H1 (cell line): ENCODE results near the gene MED12L. TPM values are rescaled to one million over a fixed set of nuclear protein-coding genes. Genes with fewer than 3 reads are reported as not detected.

Experiments used
- CTCF ChIA-PET: fragments of 300-600 bp; sonication (Branson Sonifier 250); formaldehyde crosslinking; loops from one replicate; lab custom pipeline; 2021; ENCODE audit not compliant: partially characterized antibody; lab: Charles Lee
- POLR2A ChIA-PET: fragments of 300-600 bp; sonication (Branson Sonifier 250); formaldehyde crosslinking; loops from one replicate; lab custom pipeline; 2021; ENCODE audit warnings: inconsistent platforms; ENCODE audit not compliant: partially characterized antibody; lab: Charles Lee
- DNase-seq, 2 experiments: peaks; one replicate each; pipeline versions ENCODE4 v3.0.0 to v3.0.0-alpha.2; 2010 to 2022; ENCODE audit warnings: low spot score in 2 of 2, low read depth in 1 of 2, mixed read lengths in 1 of 2
- FAIRE-seq: peaks from 2 replicates; lab custom pipeline; 2011; peaks lifted over from hg19 to GRCh38; lab: Jason Lieb, UNC
- H2AFZ ChIP-seq: 2 replicates; pipeline ENCODE4 v1.8.1; 2012; ENCODE audit warnings: low read length, inconsistent platforms
- H2AK5ac ChIP-seq: 2 replicates; pipeline ENCODE4 v1.6.1; 2013; ENCODE audit warnings: low read depth, low read length
- H2BK120ac ChIP-seq: replicated peaks from 2 replicates; pipeline ENCODE3; 2013; ENCODE audit warnings: low read depth, low read length, inconsistent platforms
- H2BK12ac ChIP-seq: 2 replicates; pipeline ENCODE4 v1.6.1; 2013; ENCODE audit warnings: low read depth, low read length
- H2BK15ac ChIP-seq: 2 replicates; pipeline ENCODE4 v1.6.1; 2013; ENCODE audit warnings: low read length
- H2BK20ac ChIP-seq: 2 replicates; pipeline ENCODE4 v1.6.1; 2013; ENCODE audit warnings: low read length
- H2BK5ac ChIP-seq: 2 replicates; pipeline ENCODE4 v1.6.1; 2013; ENCODE audit warnings: low read depth, low read length
- H3K14ac ChIP-seq: 2 replicates; pipeline ENCODE4 v1.6.1; 2013; ENCODE audit warnings: inconsistent platforms; ENCODE audit not compliant: insufficient read length
- H3K18ac ChIP-seq: 2 replicates; pipeline ENCODE4 v1.6.1; 2013; ENCODE audit warnings: low read length; ENCODE audit errors: extremely low read depth
- H3K23ac ChIP-seq: 2 replicates; pipeline ENCODE4 v1.6.1; 2013; ENCODE audit warnings: inconsistent platforms; ENCODE audit not compliant: insufficient read length
- H3K23me2 ChIP-seq: 2 replicates; pipeline ENCODE4 v1.6.1; 2013; ENCODE audit warnings: low read depth, low read length
- H3K27ac ChIP-seq: 2 replicates; pipeline ENCODE4 v1.6.1; 2011; ENCODE audit warnings: low read depth, low read length, inconsistent platforms
- H3K27me3 ChIP-seq, 4 experiments: replicated peaks in 1 of 4; 1 replicate in 1 of 4; 2 replicates in 3 of 4; pipeline versions ENCODE4 v1.6.1 to v1.8.1; 2011 to 2013; ENCODE audit warnings: low read length in 3 of 4, mild to moderate bottlenecking in 3 of 4, inconsistent platforms in 2 of 4, mixed read lengths in 2 of 4, moderate library complexity in 1 of 4; ENCODE audit not compliant: control insufficient read depth in 3 of 4, insufficient read depth in 3 of 4; ENCODE audit errors: extremely low read depth in 1 of 4
- H3K36me3 ChIP-seq, 4 experiments: 2 replicates each; pipeline versions ENCODE4 v1.6.1 to v1.8.1; 2011 to 2013; ENCODE audit warnings: mild to moderate bottlenecking in 4 of 4, low read length in 3 of 4, moderate library complexity in 2 of 4, control low read depth in 1 of 4, inconsistent platforms in 1 of 4; ENCODE audit not compliant: insufficient read depth in 4 of 4, control insufficient read depth in 2 of 4
- H3K4ac ChIP-seq: replicated peaks from 2 replicates; pipeline ENCODE3; 2013; ENCODE audit warnings: low read length, low read depth, mixed read lengths, inconsistent platforms; ENCODE audit not compliant: insufficient read length
- H3K4me1 ChIP-seq, 4 experiments: replicated peaks in 1 of 4; 1 replicate in 1 of 4; 2 replicates in 3 of 4; pipeline versions ENCODE4 v1.6.1 to v1.8.1; 2011 to 2013; ENCODE audit warnings: low read length in 3 of 4, inconsistent platforms in 2 of 4, mixed read lengths in 1 of 4; ENCODE audit not compliant: insufficient read depth in 4 of 4, control insufficient read depth in 3 of 4
- H3K4me2 ChIP-seq, 2 experiments: 2 replicates each; pipeline versions ENCODE4 v1.6.1 to v1.8.1; 2011 to 2013; ENCODE audit warnings: low read depth in 2 of 2, low read length in 2 of 2, control low read depth in 1 of 2, inconsistent platforms in 1 of 2, mild to moderate bottlenecking in 1 of 2; ENCODE audit not compliant: insufficient read depth in 1 of 2
- H3K4me3 ChIP-seq, 4 experiments: fragments of 200-600, 300-600 bp in 1 of 4; sonication (generic), shearing (Covaris generic), sonication (Bioruptor Twin) in 1 of 4; 2 replicates each; pipeline versions ENCODE4 v1.5.1 to v1.8.1; 2011 to 2016; ENCODE audit warnings: low read length in 4 of 4, low read depth in 3 of 4, control low read depth in 2 of 4, inconsistent platforms in 2 of 4, mild to moderate bottlenecking in 2 of 4, mixed read lengths in 1 of 4, moderate library complexity in 1 of 4; ENCODE audit not compliant: insufficient read depth in 2 of 4; ENCODE audit errors: extremely low read depth in 1 of 4
- H3K56ac ChIP-seq: replicated peaks from 2 replicates; pipeline ENCODE3; 2013; ENCODE audit warnings: low read depth, mild to moderate bottlenecking, mixed read lengths, low read length, inconsistent platforms; ENCODE audit not compliant: insufficient read length
- H3K79me1 ChIP-seq: 2 replicates; pipeline ENCODE4 v1.6.1; 2013; ENCODE audit warnings: low read depth, low read length, control low read depth
- H3K79me2 ChIP-seq, 2 experiments: 2 replicates each; pipeline versions ENCODE4 v1.6.1 to v1.8.1; 2012 to 2013; ENCODE audit warnings: low read length in 2 of 2, mild to moderate bottlenecking in 2 of 2, inconsistent platforms in 1 of 2; ENCODE audit not compliant: insufficient read depth in 2 of 2, control insufficient read depth in 1 of 2
- H3K9ac ChIP-seq, 4 experiments: replicated peaks in 1 of 4; 1 replicate in 1 of 4; 2 replicates in 3 of 4; pipeline versions ENCODE4 v1.6.1 to v1.8.1; 2011 to 2013; ENCODE audit warnings: low read depth in 3 of 4, low read length in 3 of 4, control low read depth in 2 of 4, mild to moderate bottlenecking in 2 of 4, moderate library complexity in 2 of 4, inconsistent platforms in 1 of 4; ENCODE audit errors: extremely low read depth in 1 of 4
- H3K9me3 ChIP-seq, 2 experiments: 2 replicates each; pipeline versions ENCODE4 v1.6.1 to v1.8.1; 2012 to 2013; ENCODE audit warnings: mild to moderate bottlenecking in 2 of 2, moderate library complexity in 2 of 2, control low read depth in 1 of 2, inconsistent platforms in 1 of 2, low read depth in 1 of 2, low read length in 1 of 2, mixed read lengths in 1 of 2; ENCODE audit not compliant: insufficient read depth in 2 of 2
- H4K20me1 ChIP-seq, 2 experiments: replicated peaks in 1 of 2; 2 replicates each; pipeline versions ENCODE3 to v1.8.1; 2011 to 2013; ENCODE audit warnings: inconsistent platforms in 2 of 2, low read length in 2 of 2, mild to moderate bottlenecking in 1 of 2; ENCODE audit not compliant: insufficient read depth in 2 of 2, control insufficient read depth in 1 of 2
- H4K5ac ChIP-seq: 2 replicates; pipeline ENCODE4 v1.6.1; 2013; ENCODE audit warnings: low read length, low read depth, mixed read lengths, inconsistent platforms; ENCODE audit not compliant: insufficient read length
- H4K8ac ChIP-seq: 2 replicates; pipeline ENCODE4 v1.8.0; 2013; ENCODE audit warnings: mild to moderate bottlenecking, moderate library complexity, low read length, inconsistent platforms; ENCODE audit not compliant: insufficient read depth; ENCODE audit errors: extremely low read depth
- H4K91ac ChIP-seq: replicated peaks from 2 replicates; pipeline ENCODE3; 2013; ENCODE audit warnings: low read length, mixed read lengths, inconsistent platforms; ENCODE audit not compliant: insufficient read length
- ATF2 ChIP-seq: IDR thresholded peaks from 2 replicates; pipeline ENCODE4 v1.6.1; 2012; ENCODE audit warnings: low read length, inconsistent platforms
- BACH1 ChIP-seq: IDR thresholded peaks from 2 replicates; pipeline ENCODE4 v1.6.1; 2012; ENCODE audit warnings: low read length, improper control_type of control experiment
- BCL11A ChIP-seq, 2 experiments: IDR thresholded peaks; one replicate each; pipeline ENCODE4 v1.6.1; 2011; ENCODE audit warnings: low read depth in 2 of 2, low read length in 2 of 2, mild to moderate bottlenecking in 2 of 2
- BRCA1 ChIP-seq: IDR thresholded peaks from 2 replicates; pipeline ENCODE4 v1.6.1; 2012; ENCODE audit warnings: low read depth, low read length, improper control_type of control experiment
- EP300 ChIP-seq, 2 experiments: IDR thresholded peaks; 1 replicate in 1 of 2; 2 replicates in 1 of 2; pipeline ENCODE4 v1.6.1; 2011 to 2012; ENCODE audit warnings: low read depth in 2 of 2, low read length in 2 of 2, mild to moderate bottlenecking in 2 of 2, borderline replicate concordance in 1 of 2, inconsistent platforms in 1 of 2, moderate library complexity in 1 of 2
- GTF2F1 ChIP-seq: IDR thresholded peaks from 2 replicates; pipeline ENCODE4 v1.6.1; 2012; ENCODE audit warnings: low read depth, low read length, improper control_type of control experiment, borderline replicate concordance
- KDM1A ChIP-seq: fragments of 200-600, 300-600 bp; sonication (generic); IDR thresholded peaks from 2 replicates; pipeline ENCODE4 v1.7.1; 2016; ENCODE audit warnings: mild to moderate bottlenecking, low read length, borderline replicate concordance
- MAFK ChIP-seq: IDR thresholded peaks from 2 replicates; pipeline ENCODE4 v1.6.1; 2012; ENCODE audit warnings: low read depth, mild to moderate bottlenecking, improper control_type of control experiment, low read length
- POLR2AphosphoS5 ChIP-seq: IDR thresholded peaks from 2 replicates; pipeline ENCODE4 v1.6.1; 2011; ENCODE audit warnings: low read depth, low read length
- RFX5 ChIP-seq: IDR thresholded peaks from 2 replicates; pipeline ENCODE4 v1.6.1; 2011; ENCODE audit warnings: low read depth, low read length, improper control_type of control experiment, borderline replicate concordance
- SP1 ChIP-seq: IDR thresholded peaks from 2 replicates; pipeline ENCODE4 v1.6.1; 2011; ENCODE audit warnings: low read depth, low read length
- SRF ChIP-seq: IDR thresholded peaks from 2 replicates; pipeline ENCODE4 v1.6.1; 2011; ENCODE audit warnings: mild to moderate bottlenecking, low read depth, low read length, moderate library complexity
- TBP ChIP-seq: IDR thresholded peaks from 2 replicates; pipeline ENCODE4 v1.6.1; 2011; ENCODE audit warnings: low read depth, low read length, improper control_type of control experiment
- WGBS, 2 experiments: shearing (Covaris generic) in 1 of 2; methylation state at CpG; one replicate each; pipeline versions ENCODE4 v1.1.6 to v1.1.7; 2013 to 2015; ENCODE audit warnings: low lambda C conversion rate in 2 of 2, mixed read lengths in 2 of 2, inconsistent platforms in 1 of 2, low coverage in 1 of 2, missing lambda C conversion rate in 1 of 2; ENCODE audit not compliant: insufficient replicate concordance in 2 of 2, insufficient coverage in 1 of 2, insufficient read length in 1 of 2; ENCODE audit errors: extremely low coverage in 1 of 2, missing lambda C conversion rate in 1 of 2; 5-methylcytosine and 5-hydroxymethylcytosine counted together
- polyA plus RNA-seq, 7 experiments: library from polyadenylated mRNA; depleted of rRNA in 3 of 7; stranded (reverse) in 5 of 7; unstranded in 2 of 7; fragments of >200 nt in 5 of 7; fragments of 200-250 nt in 2 of 7; gene quantifications; 1 replicate in 5 of 7; 2 replicates in 1 of 7; 4 replicates in 1 of 7; pipeline versions ENCODE4 v1.2.1 to v1.2.3, GENCODE V29; 2011 to 2013; ENCODE audit warnings: missing spikeins in 2 of 7, mixed read lengths in 2 of 7
- total RNA-seq: library from RNA; stranded (reverse); fragmentation: NEBNext Ultra II Directional; extraction: Animal tissue kit (Norgen Biotek cat#: 25700); gene quantifications from 2 replicates; pipeline ENCODE4 v1.2.1, GENCODE V29; 2021

MED12L gene
- total and polyA plus RNA-seq, 2 of the 8 experiments (the other 6 are each of a cell fraction or from before 2014, with no cell fraction given), result 3.6 to 26.2 TPM

- H4K91ac ChIP-seq, result no peak overlapping the region
- H3K27me3 ChIP-seq, result no peaks in the 10 kb centered on the region
- H3K4me2 ChIP-seq, result peak overlapping the region; percentile 54 to 65; a peak in 2 of 4 replicates
- no peak overlapping the region for H3K27ac ChIP-seq
- POLR2A ChIA-PET, result interaction anchor here (0.6 kb wide), 1 partner anchor 374 kb away, joined by 3 read pairs; no protein-coding TSS in a partner anchor
- WGBS, 2 experiments, result 95% methylated on average over 2 of the region's 2 CpGs; no CpG with 5 or more reads in 1 of the 2 experiments
- H3K23me2 ChIP-seq, result no peaks in the 10 kb centered on the region; the same call in 1 of the 2 replicates
- H3K9me3 ChIP-seq, result no peaks in the 10 kb centered on the region
- H3K4me3 ChIP-seq, result peak overlapping the region; percentile 16 to 66 (median 46); a peak in 5 of 8 replicates
- H4K20me1 ChIP-seq, result no peaks in the 10 kb centered on the region
- H3K79me1 ChIP-seq, result no peaks in the 10 kb centered on the region
- H2BK120ac ChIP-seq, result no peak overlapping the region
- no peak overlapping the region for H3K56ac ChIP-seq
- no peak overlapping the region for H4K5ac ChIP-seq
- no peak overlapping the region for H4K8ac ChIP-seq
- H2BK20ac ChIP-seq, result no peak overlapping the region
- no peak overlapping the region for H3K4ac ChIP-seq
- CTCF ChIA-PET, result interaction anchor here (1.2 to 2.4 kb wide), 5 partner anchors 8 to 458 kb away, joined by 3 to 11 read pairs (median 9); no protein-coding TSS in a partner anchor
- H2BK5ac ChIP-seq, result no peak overlapping the region
- no peak overlapping the region for H2BK15ac ChIP-seq
- no peak overlapping the region for H2BK12ac ChIP-seq
- H3K18ac ChIP-seq, result no peak overlapping the region
- peaks cover 0 to 2% (median 0%) of the 10 kb centered on the region in 4 experiments; a peak in 1 of 7 replicates for H3K4me1 ChIP-seq
- no peaks in the 10 kb centered on the region for H3K79me2 ChIP-seq
- no peaks in the 10 kb centered on the region for H3K36me3 ChIP-seq
- no peak overlapping the region for H3K9ac ChIP-seq
- no peak overlapping the region for H3K14ac ChIP-seq
- FAIRE-seq, result no peak
- no peak for DNase-seq
- H3K23ac ChIP-seq, result no peak overlapping the region
- H2AFZ ChIP-seq, result 0 out of 2 replicates have a peak overlapping the region, but pooled peaks have one; percentile 18
- no peak overlapping the region for H2AK5ac ChIP-seq
- TF ChIP-seq BCL11A (IDR thresholded peaks at IDR 0.05; ENCODE audit: low read depth in 2 of 2, low read length in 2 of 2) (no peak), MAFK (no peak), POLR2AphosphoS5 (no peak), RFX5 (no peak), KDM1A (no peak), TBP (no peak), SRF (no peak), GTF2F1 (no peak), BACH1 (no peak), BRCA1 (no peak), ATF2 (no peak), SP1 (no peak), EP300 (IDR thresholded peaks at IDR 0.05; ENCODE audit: borderline replicate concordance in 1 of 2, low read depth in 2 of 2, low read length in 2 of 2) (no peak)
Observed at GRCh38 chr3:151460228-151460627, 374.8 kb downstream of the MED12L start.
